HCT116 (cell line): Measurements from ENCODE around the gene CENPB. TPM values are rescaled to one million over a fixed set of nuclear protein-coding genes. Genes with fewer than 3 reads are reported as not detected.

Experiments used
- ATAC-seq: fragments of 200-7000 bp; cut with Tn5 transposase; 2 replicates; pipeline ENCODE4 v1.9.1; 2020; ENCODE audit warnings: mild to moderate bottlenecking, moderate library complexity
- BruUV-seq: library from RNA; stranded (reverse); fragments of 400-500 nt; replicated peaks from 2 replicates; lab custom pipeline; 2021; lab: Mats Ljungman, UMichigan
- CTCF ChIA-PET: fragments of 300-600 bp; sonication (Branson Sonifier 250); formaldehyde crosslinking; loops from one replicate; lab custom pipeline; 2021; ENCODE audit warnings: antibody characterized with exemption; lab: Charles Lee
- POLR2A ChIA-PET: fragments of 300-600, 350-600 bp; sonication (Branson Sonifier 250); formaldehyde crosslinking; loops from one replicate; lab custom pipeline; 2021; ENCODE audit warnings: antibody characterized with exemption; lab: Charles Lee
- RAD21 ChIA-PET, 2 experiments: fragments of 300-600 bp; sonication (Branson Sonifier 250); formaldehyde crosslinking; loops; one replicate each; lab custom pipeline; 2023; ENCODE audit warnings: low total read pairs in 2 of 2; ENCODE audit not compliant: uncharacterized antibody in 2 of 2, unreplicated experiment in 2 of 2, low non-redundant PET in 1 of 2; lab: Charles Lee
- DNase-seq: peaks from one replicate; pipeline ENCODE4 v3.0.0-alpha.2; 2010; ENCODE audit warnings: low read depth, low spot score
- H2AFZ ChIP-seq: fragments of 200-600 bp; shearing (Covaris generic), sonication (generic); 2 replicates; pipeline ENCODE4 v1.6.1; 2017; ENCODE audit warnings: low read depth, mixed run types, mixed read lengths, antibody characterized with exemption, low read length; ENCODE audit not compliant: poor library complexity, severe bottlenecking
- H3K27ac ChIP-seq: 2 replicates; pipeline ENCODE4 v1.5.1; 2012; ENCODE audit warnings: low read depth, low read length
- H3K27me3 ChIP-seq: fragments of 200-600 bp; sonication (generic); 2 replicates; pipeline ENCODE4 v1.6.1; 2016; ENCODE audit warnings: mixed run types, low read length, mixed read lengths; ENCODE audit not compliant: insufficient read depth
- H3K36me3 ChIP-seq, 2 experiments: fragments of 200-500 bp in 1 of 2; fragments of 200-600 bp in 1 of 2; sonication (Bioruptor generic) in 1 of 2; sonication (generic) in 1 of 2; 2 replicates each; pipeline versions ENCODE4 v1.5.1 to v1.6.1; 2014 to 2016; ENCODE audit warnings: low read length in 2 of 2, inconsistent platforms in 1 of 2, mixed read lengths in 1 of 2, mixed run types in 1 of 2; ENCODE audit not compliant: insufficient read depth in 2 of 2, control insufficient read depth in 1 of 2
- H3K4me1 ChIP-seq, 2 experiments: fragments of 200-600 bp in 1 of 2; sonication (generic) in 1 of 2; 2 replicates each; pipeline versions ENCODE4 v1.5.1 to v1.6.1; 2012 to 2017; ENCODE audit warnings: low read length in 2 of 2, inconsistent platforms in 1 of 2, mild to moderate bottlenecking in 1 of 2, mixed read lengths in 1 of 2, mixed run types in 1 of 2, moderate library complexity in 1 of 2; ENCODE audit not compliant: insufficient read depth in 2 of 2, control insufficient read depth in 1 of 2
- H3K4me2 ChIP-seq: fragments of 200-600 bp; sonication (generic); 2 replicates; pipeline ENCODE4 v1.6.1; 2017; ENCODE audit warnings: mixed run types, low read length, mixed read lengths
- H3K4me3 ChIP-seq, 2 experiments: fragments of 200-600 bp in 1 of 2; sonication (generic) in 1 of 2; replicated peaks in 1 of 2; 2 replicates each; pipeline ENCODE4 v1.5.1; 2011 to 2016; ENCODE audit warnings: low read length in 2 of 2, control low read depth in 1 of 2, low read depth in 1 of 2, mild to moderate bottlenecking in 1 of 2, mixed read lengths in 1 of 2, mixed run types in 1 of 2
- H3K79me2 ChIP-seq: fragments of 200-600 bp; sonication (generic); 2 replicates; pipeline ENCODE4 v1.6.1; 2017; ENCODE audit warnings: mild to moderate bottlenecking, mixed run types, low read length, moderate library complexity, mixed read lengths; ENCODE audit not compliant: insufficient read depth
- H3K9ac ChIP-seq: fragments of 200-600 bp; sonication (generic); 2 replicates; pipeline ENCODE4 v1.6.1; 2016; ENCODE audit warnings: low read length, mixed read lengths
- H3K9me2 ChIP-seq: fragments of 200-600 bp; sonication (generic), shearing (Covaris generic); 2 replicates; pipeline ENCODE4 v1.6.1; 2017; ENCODE audit warnings: mixed run types, mild to moderate bottlenecking, moderate library complexity; ENCODE audit not compliant: insufficient read depth
- H3K9me3 ChIP-seq, 2 experiments: fragments of 200-500 bp in 1 of 2; fragments of 200-600 bp in 1 of 2; sonication (Bioruptor generic) in 1 of 2; sonication (generic) in 1 of 2; 2 replicates each; pipeline ENCODE4 v1.6.1; 2014 to 2017; ENCODE audit warnings: low read length in 2 of 2, mixed read lengths in 2 of 2, inconsistent platforms in 1 of 2, low read depth in 1 of 2, mild to moderate bottlenecking in 1 of 2, mixed run types in 1 of 2, moderate library complexity in 1 of 2; ENCODE audit not compliant: control insufficient read depth in 1 of 2, insufficient read depth in 1 of 2
- H4K20me1 ChIP-seq: fragments of 200-600 bp; sonication (generic), shearing (Covaris generic); 2 replicates; pipeline ENCODE4 v1.6.1; 2017; ENCODE audit warnings: mixed run types, mild to moderate bottlenecking, moderate library complexity; ENCODE audit not compliant: insufficient read depth
- ATF3 ChIP-seq: IDR thresholded peaks from 2 replicates; pipeline ENCODE4 v1.6.1; 2012
- CBX3 ChIP-seq: IDR thresholded peaks from 2 replicates; pipeline ENCODE4 v1.6.1; 2012; ENCODE audit warnings: low read depth
- CTCF ChIP-seq, 3 experiments: fragments of 200-600 bp in 1 of 3; sonication (generic) in 1 of 3; IDR thresholded peaks in 2 of 3; conservative IDR thresholded peaks in 1 of 3; 2 replicates each; pipeline ENCODE4 v1.5.1; 2012 to 2017; ENCODE audit warnings: low read depth in 2 of 3, low read length in 2 of 3, antibody characterized with exemption in 1 of 3, borderline replicate concordance in 1 of 3, control low read depth in 1 of 3, mild to moderate bottlenecking in 1 of 3, mixed read lengths in 1 of 3, mixed run types in 1 of 3, moderate library complexity in 1 of 3; ENCODE audit not compliant: insufficient read depth in 1 of 3
- EGR1 ChIP-seq: IDR thresholded peaks from 2 replicates; pipeline ENCODE4 v1.6.1; 2012; ENCODE audit warnings: low read depth
- ELF1 ChIP-seq: IDR thresholded peaks from 2 replicates; pipeline ENCODE4 v1.6.1; 2012; ENCODE audit warnings: low read depth, borderline replicate concordance
- EZH2 ChIP-seq: fragments of 200-600 bp; sonication (generic); IDR thresholded peaks from 2 replicates; pipeline ENCODE4 v1.6.1; 2017; ENCODE audit warnings: antibody characterized with exemption, mixed run types
- EZH2phosphoT487 ChIP-seq: fragments of 200-600 bp; IDR thresholded peaks from 2 replicates; pipeline ENCODE4 v1.6.1; 2018; ENCODE audit warnings: antibody characterized with exemption, borderline replicate concordance
- FOSL1 ChIP-seq: IDR thresholded peaks from 2 replicates; pipeline ENCODE4 v1.6.1; 2012; ENCODE audit warnings: low read depth
- JUND ChIP-seq: IDR thresholded peaks from 2 replicates; pipeline ENCODE4 v1.6.1; 2012
- MAX ChIP-seq: IDR thresholded peaks from 2 replicates; pipeline ENCODE4 v1.6.1; 2012
- POLR2AphosphoS5 ChIP-seq: IDR thresholded peaks from 2 replicates; pipeline ENCODE4 v1.6.1; 2011; ENCODE audit warnings: mild to moderate bottlenecking, low read depth, low read length, moderate library complexity
- RAD21 ChIP-seq: IDR thresholded peaks from 2 replicates; pipeline ENCODE4 v1.6.1; 2012; ENCODE audit warnings: low read depth, mild to moderate bottlenecking
- SIN3A ChIP-seq: IDR thresholded peaks from 2 replicates; pipeline ENCODE4 v1.6.1; 2012; ENCODE audit warnings: low read depth
- SP1 ChIP-seq: IDR thresholded peaks from 2 replicates; pipeline ENCODE4 v1.6.1; 2012; ENCODE audit warnings: low read depth
- TCF7L2 ChIP-seq: IDR thresholded peaks from 2 replicates; pipeline ENCODE4 v1.7.0; 2011; ENCODE audit warnings: borderline replicate concordance, inconsistent platforms; ENCODE audit not compliant: insufficient read depth, insufficient read length; ENCODE audit errors: extremely low read depth
- YY1 ChIP-seq: IDR thresholded peaks from 2 replicates; pipeline ENCODE4 v1.6.1; 2011; ENCODE audit warnings: low read length, low read depth, moderate library complexity, mild to moderate bottlenecking; ENCODE audit not compliant: insufficient replicate concordance; ENCODE audit errors: extremely low read depth
- ZFX ChIP-seq: fragments of 450-650 bp; IDR thresholded peaks from 2 replicates; pipeline ENCODE4 v1.6.1; 2017
- intact Hi-C: fragments of 100-400 bp; cut with micrococcal nuclease; formaldehyde crosslinking; loops from 2 replicates; pipeline ENCODE4 v1.10.0; 2022
- total RNA-seq: library from RNA; stranded (reverse); gene quantifications from one replicate; pipeline ENCODE4 v1.2.1, GENCODE V29; 2021; ENCODE audit not compliant: unreplicated experiment

CENPB gene
- total RNA-seq, 1 experiment from 2014 or later = 67.2 TPM

- intact Hi-C loops = no loop called here
- CTCF ChIA-PET = no interaction called here
- no peak for TF ChIP-seq RAD21
- TF ChIP-seq POLR2AphosphoS5 = peak; percentile 16; the same call in 1 of the 2 replicates
- no peak for TF ChIP-seq EZH2
- TF ChIP-seq, all 23 proteins: peak for 1
- Histone ChIP-seq H4K20me1 (no peaks in the 10 kb centered on the region), H3K9me2 (no peaks in the 10 kb centered on the region), H3K4me1 (peaks cover 47 to 80% of the 10 kb centered on the region in 2 experiments), H3K36me3 (peaks cover 34 to 74% of the 10 kb centered on the region in 2 experiments), H3K27ac (peak overlapping the region; percentile 30; the same call in 1 of the 2 replicates), H3K79me2 (peaks cover 62% of the 10 kb centered on the region), H3K4me2 (no peak overlapping the region), H3K27me3 (no peaks in the 10 kb centered on the region), H3K9ac (no peak overlapping the region), H2AFZ (no peak overlapping the region), H3K4me3 (no peak overlapping the region), H3K9me3 (no peaks in the 10 kb centered on the region)
- ChIA-PET POLR2A (no interaction called here), RAD21 (no interaction called here)
- ATAC-seq = no peak
- BruUV-seq = no TSS peak
- no peak for DNase-seq
Measured at GRCh38 chr20:3801846-3802245, 15.3 kb upstream of the CENPB start.

GRCh38 chr20:3801299-3801698 is 14.8 kb upstream of the CENPB start:
- no peak for ATAC-seq
- no peaks in the 10 kb centered on the region for H3K9me3 ChIP-seq
- H3K4me2 ChIP-seq = no peak overlapping the region
- peaks cover 41 to 74% of the 10 kb centered on the region in 2 experiments for H3K4me1 ChIP-seq
- CTCF ChIA-PET = interaction anchor here (1.2 kb wide), 1 partner anchor 17 kb away, joined by 5 read pairs; no protein-coding TSS in a partner anchor
- no peak overlapping the region for H2AFZ ChIP-seq
- H3K27me3 ChIP-seq = no peaks in the 10 kb centered on the region
- H4K20me1 ChIP-seq = no peaks in the 10 kb centered on the region
- H3K4me3 ChIP-seq = no peak overlapping the region
- no peaks in the 10 kb centered on the region for H3K9me2 ChIP-seq
- no peak for DNase-seq
- no peak for TF ChIP-seq SP1
- no peak for TF ChIP-seq EZH2phosphoT487
- no peak for TF ChIP-seq ZFX
- no peak for TF ChIP-seq EGR1
- TF ChIP-seq YY1 = no peak
- no peak for TF ChIP-seq CTCF (IDR thresholded peaks at IDR 0.05 in 2 of 3, conservative IDR thresholded peaks at IDR 0.05 in 1 of 3; ENCODE audit: borderline replicate concordance in 1 of 3, insufficient read depth in 1 of 3, low read depth in 2 of 3, low read length in 2 of 3)
- no peak for TF ChIP-seq ELF1
- TF ChIP-seq RAD21 = no peak
- no peak for TF ChIP-seq ATF3
- TF ChIP-seq MAX = no peak
- no peak for TF ChIP-seq CBX3
- TF ChIP-seq POLR2AphosphoS5 = no peak; the same call in 1 of the 2 replicates
- no peak for TF ChIP-seq TCF7L2
- TF ChIP-seq JUND = no peak
- no peak for TF ChIP-seq FOSL1
- no peak for TF ChIP-seq SIN3A
- BruUV-seq = no TSS peak
- POLR2A ChIA-PET = interaction anchor here (2.7 kb wide), 1 partner anchor 13 kb away, joined by 13 read pairs; no protein-coding TSS in a partner anchor
- peak overlapping the region; percentile 30; the same call in 1 of the 2 replicates for H3K27ac ChIP-seq
- H3K79me2 ChIP-seq = peaks cover 67% of the 10 kb centered on the region
- no peak overlapping the region for H3K9ac ChIP-seq
- intact Hi-C loops = no loop called here
- RAD21 ChIA-PET = no interaction called here
- H3K36me3 ChIP-seq = peaks cover 34 to 74% of the 10 kb centered on the region in 2 experiments
